CD14-positive monocyte (primary cell): Measurements from ENCODE around the gene CFAP107. TPM values are rescaled to one million over a fixed set of nuclear protein-coding genes. Genes with fewer than 3 reads are reported as not detected.

Experiments
- DNase-seq, 3 donors: peaks; one replicate each; pipeline ENCODE4 v3.0.0-alpha.2; 2011 to 2022
- H2AFZ ChIP-seq: 2 replicates; pipeline ENCODE4 v1.6.0; 2012; ENCODE audit warnings: mild to moderate bottlenecking, low read depth, low read length, inconsistent platforms; ENCODE audit not compliant: insufficient read depth, poor library complexity, severe bottlenecking
- H3K27ac ChIP-seq, 2 donors: 1 replicate in 1 of 2; 2 replicates in 1 of 2; pipeline ENCODE4 v1.5.1; 2012 to 2013; ENCODE audit warnings: low read length in 2 of 2, control low read depth in 1 of 2, inconsistent platforms in 1 of 2, low read depth in 1 of 2, mild to moderate bottlenecking in 1 of 2
- H3K27me3 ChIP-seq, 2 donors: one replicate each; pipeline versions ENCODE4 v1.6.0 to v1.6.1; 2011 to 2013; ENCODE audit warnings: low read length in 2 of 2; ENCODE audit not compliant: control insufficient read depth in 2 of 2, insufficient read depth in 2 of 2
- H3K36me3 ChIP-seq, 2 donors: replicated peaks in 1 of 2; 1 replicate in 1 of 2; 2 replicates in 1 of 2; pipeline versions ENCODE4 v1.5.1 to v1.6.1; 2012 to 2013; ENCODE audit warnings: low read length in 2 of 2, control low read depth in 1 of 2, inconsistent platforms in 1 of 2, mild to moderate bottlenecking in 1 of 2; ENCODE audit not compliant: insufficient read depth in 2 of 2, control insufficient read depth in 1 of 2
- H3K4me1 ChIP-seq, 2 donors: 1 replicate in 1 of 2; 2 replicates in 1 of 2; pipeline versions ENCODE4 v1.5.1 to v1.6.1; 2012 to 2013; ENCODE audit warnings: low read length in 2 of 2, control low read depth in 1 of 2, inconsistent platforms in 1 of 2, mild to moderate bottlenecking in 1 of 2, moderate library complexity in 1 of 2; ENCODE audit not compliant: insufficient read depth in 2 of 2, control insufficient read depth in 1 of 2
- H3K4me2 ChIP-seq: replicated peaks from 2 replicates; pipeline ENCODE3; 2012; ENCODE audit warnings: low read length, moderate library complexity, mild to moderate bottlenecking; ENCODE audit not compliant: poor library complexity, severe bottlenecking; ENCODE audit errors: extremely low read depth
- H3K4me3 ChIP-seq, 3 experiments: fragments of 200-600 bp in 1 of 3; sonication (generic) in 1 of 3; replicated peaks in 1 of 3; 1 replicate in 2 of 3; 2 replicates in 1 of 3; pipeline ENCODE4 v1.5.1; 2011 to 2013; ENCODE audit warnings: low read length in 3 of 3, mild to moderate bottlenecking in 3 of 3, control low read depth in 2 of 3, low read depth in 2 of 3, inconsistent platforms in 1 of 3, moderate library complexity in 1 of 3
- H3K79me2 ChIP-seq: 2 replicates; pipeline ENCODE4 v1.6.0; 2012; ENCODE audit warnings: mild to moderate bottlenecking, control low read depth, inconsistent platforms, low read length, moderate library complexity; ENCODE audit not compliant: insufficient read depth
- H3K9ac ChIP-seq: 2 replicates; pipeline ENCODE4 v1.6.0; 2017; ENCODE audit warnings: low read length, mild to moderate bottlenecking; ENCODE audit not compliant: insufficient read depth, poor library complexity, severe bottlenecking
- H3K9me3 ChIP-seq, 2 donors: replicated peaks in 1 of 2; 1 replicate in 1 of 2; 2 replicates in 1 of 2; pipeline versions ENCODE4 v1.5.1 to v1.6.1; 2012 to 2013; ENCODE audit warnings: low read length in 2 of 2, control low read depth in 1 of 2; ENCODE audit not compliant: control insufficient read depth in 1 of 2, insufficient read depth in 1 of 2
- H4K20me1 ChIP-seq: 2 replicates; pipeline ENCODE4 v1.6.0; 2012; ENCODE audit warnings: mild to moderate bottlenecking, low read length, control low read depth, moderate library complexity; ENCODE audit not compliant: insufficient read depth
- H3K27ac Mint-ChIP-seq, 7 donors: one replicate each; pipeline ENCODE4 v1.8.0; 2020; ENCODE audit warnings: mild to moderate bottlenecking in 7 of 7, mixed read lengths in 7 of 7, moderate library complexity in 6 of 7, inconsistent platforms in 2 of 7
- H3K27me3 Mint-ChIP-seq, 3 donors: one replicate each; pipeline ENCODE4 v1.8.0; 2021 to 2022; ENCODE audit warnings: low read depth in 3 of 3, mild to moderate bottlenecking in 3 of 3, mixed read lengths in 3 of 3, moderate library complexity in 3 of 3, inconsistent platforms in 1 of 3
- H3K36me3 Mint-ChIP-seq, 2 donors: one replicate each; pipeline ENCODE4 v1.8.0; 2020; ENCODE audit warnings: mixed read lengths in 2 of 2, inconsistent platforms in 1 of 2, mild to moderate bottlenecking in 1 of 2
- H3K4me1 Mint-ChIP-seq: one replicate; pipeline ENCODE4 v1.8.0; 2020; ENCODE audit warnings: mild to moderate bottlenecking, mixed read lengths
- H3K4me3 Mint-ChIP-seq, 2 donors: one replicate each; pipeline ENCODE4 v1.8.0; 2020; ENCODE audit warnings: mild to moderate bottlenecking in 2 of 2, mixed read lengths in 2 of 2, moderate library complexity in 1 of 2
- H3K9me3 Mint-ChIP-seq, 7 donors: one replicate each; pipeline ENCODE4 v1.8.0; 2020 to 2022; ENCODE audit warnings: mixed read lengths in 7 of 7, mild to moderate bottlenecking in 6 of 7, moderate library complexity in 6 of 7, inconsistent platforms in 2 of 7
- CTCF ChIP-seq: fragments of 200-600 bp; IDR thresholded peaks from one replicate; pipeline ENCODE4 v1.8.0; 2022; ENCODE audit warnings: antibody characterized with exemption, mild to moderate bottlenecking
- WGBS: methylation state at CpG from one replicate; pipeline ENCODE4 v1.1.5; 2013; ENCODE audit warnings: missing lambda C conversion rate; ENCODE audit not compliant: insufficient coverage; 5-methylcytosine and 5-hydroxymethylcytosine counted together
- intact Hi-C, 2 donors: fragments of 100-400 bp; cut with micrococcal nuclease; formaldehyde crosslinking; loops; one replicate each; pipeline versions ENCODE4 v1.15.0 to v1.15.1; 2023
- polyA plus RNA-seq, 3 donors: library from polyadenylated mRNA; depleted of rRNA in 1 of 3; unstranded in 2 of 3; stranded (reverse) in 1 of 3; fragments of 300-500 nt in 2 of 3; fragments of >200 nt in 1 of 3; fragmentation: Illumina TruSeq in 2 of 3; gene quantifications; 1 replicate in 2 of 3; 2 replicates in 1 of 3; pipeline ENCODE4 v1.2.3, GENCODE V29; 2012 to 2021

CFAP107 gene
- polyA plus RNA-seq, 3 donors, result not detected

GRCh38 chr1:12714710-12715475 is 31.1 kb upstream of the CFAP107 start:
- no peaks in the 10 kb centered on the region for H3K79me2 ChIP-seq
- peaks cover 7 to 11% (median 9%) of the 10 kb centered on the region in 3 donors for H3K27me3 Mint-ChIP-seq
- no peaks in the 10 kb centered on the region for H4K20me1 ChIP-seq
- H3K36me3 Mint-ChIP-seq, result no peaks in the 10 kb centered on the region
- no peak overlapping the region for H3K4me3 Mint-ChIP-seq
- H3K4me1 ChIP-seq, result no peaks in the 10 kb centered on the region
- peaks cover 3% of the 10 kb centered on the region for H3K4me1 Mint-ChIP-seq
- H3K27ac ChIP-seq, result no peak overlapping the region
- H3K27ac Mint-ChIP-seq, result no peak overlapping the region
- H2AFZ ChIP-seq, result no peak overlapping the region
- no peak overlapping the region for H3K4me2 ChIP-seq
- H3K9me3 ChIP-seq, result no peaks in the 10 kb centered on the region
- no CpG with 5 or more reads among the region's 3 CpGs for WGBS
- no peak for TF ChIP-seq CTCF
- no peaks in the 10 kb centered on the region for H3K9me3 Mint-ChIP-seq
- no peak overlapping the region for H3K9ac ChIP-seq
- H3K4me3 ChIP-seq, result no peak overlapping the region
- intact Hi-C loops, result no loop called here
- no peaks in the 10 kb centered on the region for H3K36me3 ChIP-seq
- DNase-seq, result no peak
- H3K27me3 ChIP-seq, result no peaks in the 10 kb centered on the region

DNA sequence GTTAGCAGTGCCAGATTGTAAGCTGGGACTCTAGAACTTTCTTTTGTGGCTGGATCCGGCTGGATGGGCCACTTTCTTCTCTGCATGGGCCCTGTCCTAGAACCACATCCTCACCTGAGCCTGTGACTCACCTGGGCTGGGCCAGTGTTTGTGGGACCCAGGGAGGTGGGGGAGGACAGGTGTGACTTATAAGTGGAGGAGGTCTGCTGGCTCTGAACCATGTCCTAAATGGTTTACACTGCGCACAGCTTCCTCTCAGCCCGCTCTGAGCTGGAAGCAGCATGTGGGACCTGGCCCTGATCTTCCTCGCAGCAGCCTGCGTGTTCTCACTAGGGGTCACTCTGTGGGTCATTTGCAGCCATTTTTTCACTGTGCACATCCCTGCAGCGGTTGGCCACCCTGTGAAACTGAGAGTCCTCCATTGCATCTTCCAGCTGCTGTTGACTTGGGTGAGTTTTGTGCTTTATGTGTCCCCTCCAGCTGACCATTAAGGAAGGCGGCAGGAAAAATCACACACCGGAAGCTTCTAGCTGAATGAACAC is 30.0 kb upstream of the CFAP107 start, which contains the start of gene AADACL3:
Gene AADACL3, plus strand, starts transcription at position 215 of the 542 bp plus-strand sequence. Its CDS starts 67 bp downstream, at position 282.
- no peak for TF ChIP-seq CTCF
- WGBS, result 100% methylated on average over 7 of the region's 8 CpGs
- Mint-ChIP-seq H3K4me3 (no peak within 1 kb of the TSS), H3K4me1 (peaks cover 3% of the 10 kb centered on the region), H3K9me3 (no peaks in the 10 kb centered on the region), H3K36me3 (no peaks in the 10 kb centered on the region), H3K27me3 (peaks cover 3 to 11% (median 5%) of the 10 kb centered on the region in 3 donors), H3K27ac (no peak within 1 kb of the TSS)
- Histone ChIP-seq H3K36me3 (no peaks in the 10 kb centered on the region), H3K9ac (no peak within 1 kb of the TSS), H3K4me1 (no peaks in the 10 kb centered on the region), H3K4me2 (no peak within 1 kb of the TSS), H4K20me1 (no peaks in the 10 kb centered on the region), H3K79me2 (no peaks in the 10 kb centered on the region), H3K27me3 (no peaks in the 10 kb centered on the region), H2AFZ (no peak within 1 kb of the TSS), H3K4me3 (no peak within 1 kb of the TSS), H3K9me3 (no peaks in the 10 kb centered on the region), H3K27ac (no peak within 1 kb of the TSS)
- DNase-seq, result no peak
- intact Hi-C loops, result no loop called here
